Vagina (tissue), 2 donors: ENCODE results near the gene OMA1. TPM values are rescaled to one million over a fixed set of nuclear protein-coding genes. Genes with fewer than 3 reads are reported as not detected.

Experiments
- DNase-seq, 2 donors: peaks; one replicate each; pipeline ENCODE4 v3.0.0-alpha.2; 2017; ENCODE audit errors: extremely low spot score in 2 of 2
- H3K27ac ChIP-seq: fragments of 200-600 bp; sonication (generic); one replicate; pipeline ENCODE4 v1.5.1; 2019
- H3K27me3 ChIP-seq: fragments of 200-600 bp; sonication (generic); one replicate; pipeline ENCODE4 v1.5.1; 2019
- H3K36me3 ChIP-seq, 2 donors: fragments of 200-600 bp; sonication (generic); one replicate each; pipeline ENCODE4 v1.5.1; 2017 to 2019
- H3K4me1 ChIP-seq: fragments of 200-600 bp; sonication (generic); one replicate; pipeline ENCODE4 v1.5.1; 2019
- H3K4me3 ChIP-seq, 2 donors: fragments of 200-600 bp; sonication (generic); 1 replicate in 1 of 2; 2 replicates in 1 of 2; pipeline ENCODE4 v1.5.1; 2016 to 2019
- H3K9me3 ChIP-seq: fragments of 200-600 bp; sonication (generic); one replicate; pipeline ENCODE4 v1.5.1; 2019
- POLR2A ChIP-seq, 2 donors: fragments of 450-650 bp; IDR thresholded peaks; one replicate each; pipeline ENCODE4 v1.6.1; 2017; ENCODE audit warnings: antibody characterized with exemption in 2 of 2, mild to moderate bottlenecking in 2 of 2, moderate library complexity in 2 of 2
- POLR2AphosphoS5 ChIP-seq, 2 donors: sonication (generic); formaldehyde crosslinking; IDR thresholded peaks; one replicate each; pipeline ENCODE4 v1.9.0; 2017; ENCODE audit warnings: antibody characterized with exemption in 2 of 2, mild to moderate bottlenecking in 2 of 2, low read depth in 1 of 2; ENCODE audit not compliant: insufficient read depth in 1 of 2
- intact Hi-C: fragments of 100-400 bp; cut with DNase I; formaldehyde crosslinking; loops from one replicate; pipeline ENCODE4 v1.15.1; 2023
- total RNA-seq: library from RNA; depleted of rRNA; stranded (reverse); fragments of >200 nt; gene quantifications from one replicate; pipeline ENCODE4 v1.2.3, GENCODE V29; 2016
- TF ChIP-seq, protein P1 (sequence below), 3 experiments: fragments of 450-650 bp in 2 of 3; fragments of 200-600 bp in 1 of 3; sonication (generic) in 1 of 3; IDR thresholded peaks; one replicate each; pipeline ENCODE4 v1.5.1; 2017 to 2019; ENCODE audit warnings: antibody characterized with exemption in 3 of 3, mild to moderate bottlenecking in 2 of 3, moderate library complexity in 2 of 3

The OMA1 gene
- total RNA-seq, 1 donor from 2014 or later: 19.9 TPM

DNA sequence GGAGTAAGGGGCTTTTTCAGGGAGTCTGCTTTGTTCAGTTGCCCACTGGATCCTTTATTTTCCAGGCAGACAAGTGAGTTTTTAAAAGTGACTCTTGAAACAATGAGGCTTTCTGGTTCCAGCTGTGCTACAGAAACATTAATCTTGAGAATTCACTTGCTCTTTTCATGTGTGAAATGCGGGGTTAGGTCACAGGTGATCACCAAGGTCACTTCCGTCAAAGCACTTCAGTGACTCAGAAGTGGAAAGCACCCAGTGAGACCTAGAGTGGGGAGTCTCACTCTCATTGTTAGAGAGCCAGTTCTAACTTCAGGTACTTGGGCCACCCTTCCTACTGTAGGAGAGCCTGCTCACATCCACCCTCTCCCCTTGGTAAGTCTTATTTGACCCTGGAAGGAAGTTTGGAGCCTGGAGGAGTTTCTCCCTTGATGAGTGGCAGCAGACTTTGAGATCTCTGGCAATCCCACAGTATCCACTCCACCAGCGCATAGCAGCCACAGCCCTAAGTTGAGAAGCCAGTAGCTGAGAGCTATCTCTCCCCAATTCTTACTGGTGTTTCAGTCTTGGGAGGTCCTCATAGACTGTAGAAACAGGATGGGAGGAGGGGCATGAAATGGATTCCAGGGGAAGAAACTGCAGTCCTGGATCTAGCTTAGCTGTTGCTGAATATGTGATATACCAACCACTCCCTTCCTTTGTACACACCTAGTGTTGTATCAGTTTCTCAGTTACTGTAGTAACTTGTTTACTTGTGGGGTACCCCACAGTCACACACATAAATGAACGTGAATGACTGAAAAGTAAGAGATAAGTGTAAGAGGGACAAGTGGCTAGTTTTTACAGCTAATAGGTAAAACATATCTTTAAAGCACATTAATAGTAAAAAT is 27.4 kb upstream of the OMA1 start:
- H3K36me3 ChIP-seq: no peaks in the 10 kb centered on the region
- intact Hi-C loops: no loop called here
- H3K4me3 ChIP-seq: peak overlapping the region in 1 of 2 donors; percentile 56
- peak overlapping the region; percentile 78 for H3K27ac ChIP-seq
- TF ChIP-seq POLR2A (IDR thresholded peaks at IDR 0.05): no peak
- TF ChIP-seq, protein P1, sequence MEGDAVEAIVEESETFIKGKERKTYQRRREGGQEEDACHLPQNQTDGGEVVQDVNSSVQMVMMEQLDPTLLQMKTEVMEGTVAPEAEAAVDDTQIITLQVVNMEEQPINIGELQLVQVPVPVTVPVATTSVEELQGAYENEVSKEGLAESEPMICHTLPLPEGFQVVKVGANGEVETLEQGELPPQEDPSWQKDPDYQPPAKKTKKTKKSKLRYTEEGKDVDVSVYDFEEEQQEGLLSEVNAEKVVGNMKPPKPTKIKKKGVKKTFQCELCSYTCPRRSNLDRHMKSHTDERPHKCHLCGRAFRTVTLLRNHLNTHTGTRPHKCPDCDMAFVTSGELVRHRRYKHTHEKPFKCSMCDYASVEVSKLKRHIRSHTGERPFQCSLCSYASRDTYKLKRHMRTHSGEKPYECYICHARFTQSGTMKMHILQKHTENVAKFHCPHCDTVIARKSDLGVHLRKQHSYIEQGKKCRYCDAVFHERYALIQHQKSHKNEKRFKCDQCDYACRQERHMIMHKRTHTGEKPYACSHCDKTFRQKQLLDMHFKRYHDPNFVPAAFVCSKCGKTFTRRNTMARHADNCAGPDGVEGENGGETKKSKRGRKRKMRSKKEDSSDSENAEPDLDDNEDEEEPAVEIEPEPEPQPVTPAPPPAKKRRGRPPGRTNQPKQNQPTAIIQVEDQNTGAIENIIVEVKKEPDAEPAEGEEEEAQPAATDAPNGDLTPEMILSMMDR (IDR thresholded peaks at IDR 0.05): no peak
- peak in 1 of 2 donors; percentile 16 for TF ChIP-seq POLR2AphosphoS5 (IDR thresholded peaks at IDR 0.05; ENCODE audit: insufficient read depth in 1 of 2, low read depth in 1 of 2)
- peak in 1 of 2 donors; percentile 58 for DNase-seq
- H3K4me1 ChIP-seq: peaks cover 41% of the 10 kb centered on the region
- H3K27me3 ChIP-seq: no peaks in the 10 kb centered on the region
- H3K9me3 ChIP-seq: no peaks in the 10 kb centered on the region

DNA sequence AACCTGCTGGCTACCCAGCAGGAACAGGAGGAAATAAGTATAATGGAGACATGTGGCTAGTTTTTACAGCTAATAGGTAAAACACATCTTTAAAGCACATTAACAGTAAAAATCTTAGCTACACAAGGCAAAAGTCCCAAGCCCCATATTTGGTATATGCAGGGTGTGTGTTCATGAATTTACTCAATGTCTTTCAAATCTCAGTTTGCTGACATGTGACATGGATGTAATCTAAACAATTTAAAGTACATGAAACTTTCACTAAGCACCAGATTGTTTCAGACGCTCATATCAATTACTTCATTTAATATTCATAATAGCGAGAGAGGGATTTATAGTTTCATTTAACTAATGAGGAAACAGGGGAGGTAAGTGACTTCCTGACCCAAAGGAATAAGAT is 26.6 kb upstream of the OMA1 start:
- no peaks in the 10 kb centered on the region for H3K36me3 ChIP-seq
- peak overlapping the region; percentile 78 for H3K27ac ChIP-seq
- H3K27me3 ChIP-seq: no peaks in the 10 kb centered on the region
- TF ChIP-seq POLR2A (IDR thresholded peaks at IDR 0.05) (no peak), POLR2AphosphoS5 (IDR thresholded peaks at IDR 0.05; ENCODE audit: insufficient read depth in 1 of 2, low read depth in 1 of 2) (no peak)
- TF ChIP-seq, protein P1 (IDR thresholded peaks at IDR 0.05): no peak
- intact Hi-C loops: no loop called here
- H3K4me1 ChIP-seq: peaks cover 37% of the 10 kb centered on the region
- no peak for DNase-seq
- no peaks in the 10 kb centered on the region for H3K9me3 ChIP-seq
- H3K4me3 ChIP-seq: no peak overlapping the region

- Histone ChIP-seq H3K4me1 (peaks cover 32% of the 10 kb centered on the region), H3K9me3 (no peaks in the 10 kb centered on the region), H3K4me3 (no peak overlapping the region), H3K27ac (peak overlapping the region; percentile 78), H3K27me3 (no peaks in the 10 kb centered on the region), H3K36me3 (no peaks in the 10 kb centered on the region)
- TF ChIP-seq POLR2AphosphoS5 (IDR thresholded peaks at IDR 0.05; ENCODE audit: insufficient read depth in 1 of 2, low read depth in 1 of 2) (no peak), POLR2A (IDR thresholded peaks at IDR 0.05) (no peak)
- TF ChIP-seq, protein P1 (IDR thresholded peaks at IDR 0.05): no peak
- intact Hi-C loops: no loop called here
- peak in 1 of 2 donors; percentile 85 for DNase-seq
Observed at GRCh38 chr1:58572690-58573089, 26.2 kb upstream of the OMA1 start.

DNA sequence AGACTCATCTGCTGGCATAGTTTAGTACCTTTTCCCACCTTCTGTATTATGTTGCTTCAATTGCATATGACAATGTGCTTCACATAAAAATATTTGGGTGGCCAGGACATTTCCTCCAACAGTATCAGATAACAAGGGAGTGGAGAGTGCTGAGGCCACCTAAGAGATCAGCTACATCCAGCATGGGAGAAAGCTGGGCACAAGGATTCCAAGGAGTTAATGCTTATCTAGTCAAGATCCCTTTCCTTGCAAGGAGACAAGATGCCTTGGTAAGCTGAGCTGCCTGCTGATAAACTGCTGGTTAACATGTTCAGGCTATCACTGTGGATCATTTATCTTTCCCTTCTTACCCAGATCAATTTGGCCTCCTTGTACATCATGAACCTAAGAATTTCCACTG is 25.1 kb upstream of the OMA1 start:
- TF ChIP-seq, protein P1 (IDR thresholded peaks at IDR 0.05): no peak
- TF ChIP-seq POLR2AphosphoS5 (IDR thresholded peaks at IDR 0.05; ENCODE audit: insufficient read depth in 1 of 2, low read depth in 1 of 2) (no peak), POLR2A (IDR thresholded peaks at IDR 0.05) (no peak)
- Histone ChIP-seq H3K9me3 (no peaks in the 10 kb centered on the region), H3K27ac (peak overlapping the region; percentile 78), H3K36me3 (no peaks in the 10 kb centered on the region), H3K27me3 (no peaks in the 10 kb centered on the region), H3K4me3 (no peak overlapping the region), H3K4me1 (peaks cover 25% of the 10 kb centered on the region)
- peak in 1 of 2 donors; percentile 52 for DNase-seq
- intact Hi-C loops: no loop called here

DNA sequence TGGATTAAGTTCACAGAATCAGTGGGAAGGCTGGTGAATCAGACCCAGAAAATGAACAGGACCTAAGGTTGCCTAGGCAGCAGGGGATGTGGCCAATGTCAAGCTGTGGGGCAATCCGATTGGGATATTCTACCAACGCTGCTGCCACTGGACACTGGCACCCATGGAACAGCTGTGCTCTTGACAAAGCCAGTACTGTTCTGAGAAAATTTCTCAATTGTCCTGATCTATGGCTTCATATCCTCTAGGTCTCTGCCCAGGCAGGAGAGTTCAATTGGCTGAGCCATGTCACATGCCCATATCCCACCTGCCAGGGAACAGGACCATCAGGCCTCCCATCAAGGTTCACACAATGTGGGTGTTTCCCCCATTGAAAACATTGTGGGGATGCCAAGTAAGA is 24.3 kb upstream of the OMA1 start:
- peak in 1 of 2 donors; percentile 49 for DNase-seq
- Histone ChIP-seq H3K4me1 (peaks cover 17% of the 10 kb centered on the region), H3K27me3 (no peaks in the 10 kb centered on the region), H3K27ac (no peak overlapping the region), H3K4me3 (no peak overlapping the region), H3K36me3 (no peaks in the 10 kb centered on the region), H3K9me3 (no peaks in the 10 kb centered on the region)
- intact Hi-C loops: no loop called here
- no peak for TF ChIP-seq POLR2AphosphoS5 (IDR thresholded peaks at IDR 0.05; ENCODE audit: insufficient read depth in 1 of 2, low read depth in 1 of 2)
